Measurements from ENCODE around the gene GCK.

DNA sequence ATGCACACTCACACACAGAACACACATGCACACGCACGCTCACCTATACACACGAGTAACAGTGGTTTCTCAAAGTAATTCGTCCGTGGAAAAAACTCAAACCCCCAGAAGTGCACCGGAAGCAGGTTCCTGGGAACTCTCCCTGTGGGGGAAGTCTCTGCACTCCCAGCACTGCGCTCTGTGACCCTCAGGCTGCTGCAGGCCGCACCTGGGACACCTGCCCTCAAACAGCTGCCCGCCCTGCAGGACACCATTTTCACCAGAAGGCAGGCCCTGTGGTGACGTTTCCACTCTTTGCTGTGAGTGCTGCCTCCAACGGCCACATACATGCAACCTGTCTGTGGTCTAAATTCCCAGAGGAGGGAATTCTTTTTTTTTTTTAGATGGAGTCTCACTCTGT, 32.8 kb upstream of the GCK start:
- TF ChIP-seq, protein P1, sequence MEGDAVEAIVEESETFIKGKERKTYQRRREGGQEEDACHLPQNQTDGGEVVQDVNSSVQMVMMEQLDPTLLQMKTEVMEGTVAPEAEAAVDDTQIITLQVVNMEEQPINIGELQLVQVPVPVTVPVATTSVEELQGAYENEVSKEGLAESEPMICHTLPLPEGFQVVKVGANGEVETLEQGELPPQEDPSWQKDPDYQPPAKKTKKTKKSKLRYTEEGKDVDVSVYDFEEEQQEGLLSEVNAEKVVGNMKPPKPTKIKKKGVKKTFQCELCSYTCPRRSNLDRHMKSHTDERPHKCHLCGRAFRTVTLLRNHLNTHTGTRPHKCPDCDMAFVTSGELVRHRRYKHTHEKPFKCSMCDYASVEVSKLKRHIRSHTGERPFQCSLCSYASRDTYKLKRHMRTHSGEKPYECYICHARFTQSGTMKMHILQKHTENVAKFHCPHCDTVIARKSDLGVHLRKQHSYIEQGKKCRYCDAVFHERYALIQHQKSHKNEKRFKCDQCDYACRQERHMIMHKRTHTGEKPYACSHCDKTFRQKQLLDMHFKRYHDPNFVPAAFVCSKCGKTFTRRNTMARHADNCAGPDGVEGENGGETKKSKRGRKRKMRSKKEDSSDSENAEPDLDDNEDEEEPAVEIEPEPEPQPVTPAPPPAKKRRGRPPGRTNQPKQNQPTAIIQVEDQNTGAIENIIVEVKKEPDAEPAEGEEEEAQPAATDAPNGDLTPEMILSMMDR (conservative IDR thresholded peaks at IDR 0.05; ENCODE audit: low read length), result no peak
- TF ChIP-seq EZH2phosphoT487 (IDR thresholded peaks at IDR 0.05; ENCODE audit: borderline replicate concordance, low read depth, low read length), result no peak

Measured in OCI-LY7 (cell line).